Measurements from ENCODE around the gene NFKB1. TPM values are rescaled to one million over a fixed set of nuclear protein-coding genes. Genes with fewer than 3 reads are reported as not detected.
A peak's percentile ranks its signal among the peaks of the same experiment; 100 is the strongest.

Gene NFKB1
- total RNA-seq, 3 donors from 2014 or later (not counting 1 experiment from before 2014, with no cell fraction given), result 144 to 235 (median 163) TPM

DNA sequence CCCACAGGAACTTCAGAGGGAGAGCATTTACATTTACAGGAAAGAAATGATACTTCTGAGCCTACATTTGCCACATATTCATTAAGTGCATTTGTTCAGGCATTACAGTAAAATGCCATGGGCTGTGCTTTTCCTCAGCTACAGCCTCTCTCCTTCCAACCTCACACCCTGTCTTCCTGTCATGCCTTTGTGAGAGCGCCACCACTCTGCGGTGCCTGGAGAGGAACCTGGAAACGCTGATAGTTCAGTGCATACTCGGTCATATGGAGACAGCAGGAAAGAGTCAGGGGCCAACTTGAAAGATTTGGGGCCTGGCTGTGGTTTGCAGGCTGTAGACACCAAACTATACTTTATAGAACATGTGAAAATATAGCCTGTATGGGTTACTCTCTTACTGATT is 40.5 kb downstream of the NFKB1 start:
- intact Hi-C loops (cut with micrococcal nuclease), result no loop called here
- 42% methylated on average over 4 of the region's 4 CpGs for WGBS (ENCODE audit: insufficient coverage)
- DNase-seq (no peak), ATAC-seq (peak; percentile 29 to 54 (median 33))
- no peaks in the 10 kb centered on the region for H3K27me3 Mint-ChIP-seq (ENCODE audit: low read depth in 2 of 2)
- no peak overlapping the region for H3K27ac ChIP-seq (ENCODE audit: low read length)
- no peaks in the 10 kb centered on the region for H3K9me3 Mint-ChIP-seq
- peaks cover 46% of the 10 kb centered on the region for H3K36me3 ChIP-seq (ENCODE audit: control insufficient read depth, insufficient read depth, low read length)
- TF ChIP-seq CTCF (IDR thresholded peaks at IDR 0.05), result no peak
- H3K4me3 ChIP-seq (ENCODE audit: low read length), result no peak overlapping the region
- no peaks in the 10 kb centered on the region for H3K36me3 Mint-ChIP-seq
- no peaks in the 10 kb centered on the region for H3K9me3 ChIP-seq (ENCODE audit: control insufficient read depth, insufficient read depth, low read length)
- H3K4me1 Mint-ChIP-seq, result peaks cover 31 to 47% of the 10 kb centered on the region in 2 donors
- H3K27ac Mint-ChIP-seq, result peak overlapping the region in 1 of 2 donors; percentile 85
- peaks cover 5% of the 10 kb centered on the region for H3K4me1 ChIP-seq (ENCODE audit: control insufficient read depth, insufficient read depth, low read length)
- H3K27me3 ChIP-seq (ENCODE audit: control insufficient read depth, insufficient read depth, low read length), result no peaks in the 10 kb centered on the region
- no peak overlapping the region for H3K4me3 Mint-ChIP-seq

- ATAC-seq (peak in 1 of 3 donors; percentile 8), DNase-seq (no peak)
- TF ChIP-seq CTCF (IDR thresholded peaks at IDR 0.05), result no peak
- H3K36me3 Mint-ChIP-seq, result no peaks in the 10 kb centered on the region
- H3K27ac Mint-ChIP-seq, result peak overlapping the region in 1 of 2 donors; percentile 85
- Histone ChIP-seq H3K27ac (ENCODE audit: low read length) (no peak overlapping the region), H3K4me3 (ENCODE audit: low read length) (no peak overlapping the region), H3K36me3 (ENCODE audit: control insufficient read depth, insufficient read depth, low read length) (peaks cover 42% of the 10 kb centered on the region), H3K4me1 (ENCODE audit: control insufficient read depth, insufficient read depth, low read length) (peaks cover 5% of the 10 kb centered on the region), H3K27me3 (ENCODE audit: control insufficient read depth, insufficient read depth, low read length) (no peaks in the 10 kb centered on the region), H3K9me3 (ENCODE audit: control insufficient read depth, insufficient read depth, low read length) (no peaks in the 10 kb centered on the region)
- H3K27me3 Mint-ChIP-seq (ENCODE audit: low read depth in 2 of 2), result no peaks in the 10 kb centered on the region
- WGBS (ENCODE audit: insufficient coverage), result 92% methylated on average over 6 of the region's 12 CpGs
- H3K4me1 Mint-ChIP-seq, result peaks cover 38 to 60% of the 10 kb centered on the region in 2 donors
- H3K9me3 Mint-ChIP-seq, result no peaks in the 10 kb centered on the region
- intact Hi-C loops (cut with micrococcal nuclease), result no loop called here
- peak overlapping the region; percentile 32 for H3K4me3 Mint-ChIP-seq
These were observed 42.1 kb downstream of the NFKB1 start for GRCh38 chr4:102543030-102543928.

GRCh38 chr4:102546635-102547034 is 45.5 kb downstream of the NFKB1 start:
- Mint-ChIP-seq H3K36me3 (no peaks in the 10 kb centered on the region), H3K27ac (peak overlapping the region; percentile 47 to 77), H3K4me3 (peak overlapping the region; percentile 6), H3K4me1 (peaks cover 34 to 57% of the 10 kb centered on the region in 2 donors), H3K27me3 (ENCODE audit: low read depth in 2 of 2) (no peaks in the 10 kb centered on the region), H3K9me3 (no peaks in the 10 kb centered on the region)
- no peak for TF ChIP-seq CTCF (IDR thresholded peaks at IDR 0.05)
- Histone ChIP-seq H3K27me3 (ENCODE audit: control insufficient read depth, insufficient read depth, low read length) (no peaks in the 10 kb centered on the region), H3K4me1 (ENCODE audit: control insufficient read depth, insufficient read depth, low read length) (peaks cover 2% of the 10 kb centered on the region), H3K27ac (ENCODE audit: low read length) (no peak overlapping the region), H3K36me3 (ENCODE audit: control insufficient read depth, insufficient read depth, low read length) (peaks cover 32% of the 10 kb centered on the region), H3K4me3 (ENCODE audit: low read length) (no peak overlapping the region), H3K9me3 (ENCODE audit: control insufficient read depth, insufficient read depth, low read length) (no peaks in the 10 kb centered on the region)
- intact Hi-C loops (cut with micrococcal nuclease), result no loop called here
- DNase-seq (no peak), ATAC-seq (no peak)

Measured in natural killer cell (primary cell).